Inferior parietal cortex (tissue), 1 donor: ENCODE measurements around the gene BZW1.

Source experiments
- DNase-seq: peaks from one replicate; pipeline ENCODE4 v3.0.0-alpha.2; 2016; ENCODE audit errors: extremely low spot score

BZW1 gene

GRCh38 chr2:200811333-200812121 lies at the start of gene BZW1:
TSS of gene BZW1 (plus strand) at chr2:200811910. CDS start at chr2:200813218, 1,308 bp downstream.
- peak; percentile 96 for DNase-seq

- DNase-seq, result no peak
Measured at GRCh38 chr2:200762127-200762526, 49.6 kb upstream of the BZW1 start.

DNA sequence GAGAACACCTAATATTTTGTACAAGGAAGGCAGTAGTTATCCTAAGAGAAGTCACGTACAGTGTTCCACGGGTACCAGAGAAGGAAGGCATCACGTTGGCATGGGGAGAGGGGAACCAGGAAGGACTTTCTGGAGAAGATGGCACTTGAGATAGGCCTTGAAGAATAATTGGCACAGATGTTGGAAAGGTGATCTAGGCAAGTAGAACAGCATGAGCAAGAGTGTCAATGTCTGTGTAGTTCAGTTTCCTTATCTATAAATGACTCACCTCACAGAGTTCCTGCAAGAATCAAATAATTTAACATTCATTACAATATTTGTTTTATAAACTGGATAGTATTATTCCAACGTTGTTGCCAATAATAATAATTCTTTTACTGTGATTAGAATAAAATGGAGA lies 48.3 kb upstream of the BZW1 start:
- no peak for DNase-seq

- no peak for DNase-seq
Measured at GRCh38 chr2:200765139-200765951, 46.4 kb upstream of the BZW1 start.

- DNase-seq, result no peak
Measured at GRCh38 chr2:200765995-200766660, 45.6 kb upstream of the BZW1 start.

GRCh38 chr2:200767111-200767885 lies 44.4 kb upstream of the BZW1 start:
- no peak for DNase-seq

GRCh38 chr2:200770847-200771246 lies 40.9 kb upstream of the BZW1 start:
- no peak for DNase-seq

DNA sequence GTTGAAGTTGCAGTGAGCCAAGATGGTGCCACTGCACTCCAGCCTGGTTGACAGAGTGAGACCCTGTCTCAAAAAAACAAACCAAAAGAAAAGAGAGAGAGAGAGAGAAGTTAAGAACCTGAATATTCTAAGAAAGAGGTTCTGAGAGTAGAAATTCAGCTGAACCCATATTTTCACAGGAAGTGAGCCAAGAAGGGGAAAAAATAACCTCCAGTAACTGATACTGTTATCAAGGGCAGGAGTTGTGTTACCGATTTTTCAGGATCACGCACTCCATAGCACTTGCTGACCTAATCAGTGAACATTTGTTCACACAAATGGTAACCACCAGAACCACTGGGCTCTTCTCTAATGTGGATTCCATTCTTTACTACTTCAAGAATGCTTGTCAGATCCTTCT lies 39.1 kb upstream of the BZW1 start:
- no peak for DNase-seq

DNA sequence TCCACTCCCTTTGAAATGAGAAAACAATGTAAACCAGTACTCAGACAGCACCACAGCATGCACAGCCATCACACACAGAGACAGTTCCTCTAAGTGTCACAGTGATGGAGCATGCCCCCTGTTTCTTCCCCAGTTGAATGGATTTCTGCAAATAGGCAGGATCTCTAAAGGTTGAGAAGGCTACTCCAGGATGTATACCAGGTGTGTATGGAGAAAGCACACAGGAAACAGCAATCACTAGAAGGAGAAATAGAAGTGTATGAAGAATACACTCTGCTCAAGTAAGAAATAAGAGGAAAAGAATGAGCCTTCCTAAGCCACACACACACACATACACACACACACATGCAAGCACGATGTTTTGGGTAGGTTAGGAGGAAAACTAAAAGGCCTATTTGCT lies 38.6 kb upstream of the BZW1 start:
- no peak for DNase-seq

DNA sequence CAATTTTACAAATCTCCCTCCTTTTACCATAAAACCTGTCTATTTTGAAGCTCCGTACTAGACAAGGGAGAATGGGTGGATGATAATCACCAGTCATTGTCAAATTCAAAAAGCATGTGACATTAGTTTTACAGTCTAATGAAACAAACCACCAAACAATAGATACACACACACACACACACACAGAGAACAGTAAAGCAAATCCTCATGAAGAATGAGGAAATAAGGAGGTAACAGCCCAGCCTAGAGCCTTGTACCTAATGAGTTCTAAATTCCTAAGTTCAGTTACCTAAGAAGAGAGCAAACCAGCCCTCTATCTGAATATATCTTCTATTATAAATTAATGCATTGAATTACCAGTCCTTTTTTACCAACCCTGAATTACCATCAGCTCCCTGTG lies 36.8 kb upstream of the BZW1 start:
- DNase-seq, result no peak

GRCh38 chr2:200777275-200777674 lies 34.4 kb upstream of the BZW1 start:
- no peak for DNase-seq

DNA sequence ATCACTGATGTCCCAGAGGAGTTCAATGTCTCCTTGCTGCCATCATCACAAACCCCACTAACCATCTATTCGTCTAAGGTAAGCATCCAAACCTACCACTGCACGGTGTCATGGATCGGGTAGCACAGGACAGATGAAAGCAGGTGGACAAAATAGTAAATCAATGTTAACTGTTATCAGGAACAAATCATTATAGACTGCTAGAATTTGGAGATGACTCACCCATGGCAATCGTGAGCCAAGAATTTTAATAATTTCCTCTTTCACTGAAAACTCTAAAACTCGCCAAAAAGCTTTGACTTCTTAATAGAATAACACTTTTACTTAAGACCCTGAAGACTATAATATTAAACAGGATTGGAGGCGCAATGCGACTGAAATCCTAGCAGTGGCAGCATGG lies 33.7 kb upstream of the BZW1 start:
- DNase-seq, result no peak

DNA sequence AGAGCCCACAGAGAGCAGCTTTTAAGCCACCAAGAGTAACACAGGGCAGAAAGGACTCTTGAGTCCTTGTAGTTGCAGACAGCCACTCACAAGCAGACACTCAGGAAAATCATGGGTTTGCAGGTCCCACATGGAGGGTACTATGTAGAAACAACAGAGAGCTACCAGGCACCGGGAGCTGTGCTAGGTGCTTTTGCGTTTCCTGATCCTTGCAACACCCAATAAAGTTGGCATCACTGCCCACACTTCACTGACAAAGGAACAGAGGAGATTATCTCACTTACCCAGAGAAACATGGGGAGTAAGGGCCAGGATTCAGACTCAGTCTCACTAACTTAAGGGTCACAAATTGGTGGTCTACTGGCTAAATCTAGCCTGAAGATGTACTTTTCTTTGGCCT lies 32.5 kb upstream of the BZW1 start:
- DNase-seq, result no peak

GRCh38 chr2:200781616-200782015 lies 30.1 kb upstream of the BZW1 start:
- DNase-seq, result no peak

DNA sequence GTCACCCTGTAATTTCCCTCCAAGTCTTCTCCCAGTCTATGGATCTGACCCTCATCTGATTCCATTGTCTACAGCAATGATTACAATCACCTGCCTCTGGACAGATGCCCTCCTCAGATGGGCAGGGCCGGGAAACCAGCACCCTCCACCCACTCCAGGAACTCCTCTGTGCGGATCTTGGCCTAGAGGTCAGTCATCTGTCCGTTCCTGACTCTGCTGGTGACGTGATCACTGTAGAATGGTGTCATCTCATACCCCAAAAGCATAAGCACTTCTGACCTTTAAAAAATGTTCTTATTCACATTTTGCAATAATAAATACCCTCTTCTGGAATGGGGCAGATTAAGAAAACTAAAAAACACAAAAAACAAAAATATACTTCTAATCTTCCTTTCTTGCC lies 29.5 kb upstream of the BZW1 start:
- no peak for DNase-seq

DNA sequence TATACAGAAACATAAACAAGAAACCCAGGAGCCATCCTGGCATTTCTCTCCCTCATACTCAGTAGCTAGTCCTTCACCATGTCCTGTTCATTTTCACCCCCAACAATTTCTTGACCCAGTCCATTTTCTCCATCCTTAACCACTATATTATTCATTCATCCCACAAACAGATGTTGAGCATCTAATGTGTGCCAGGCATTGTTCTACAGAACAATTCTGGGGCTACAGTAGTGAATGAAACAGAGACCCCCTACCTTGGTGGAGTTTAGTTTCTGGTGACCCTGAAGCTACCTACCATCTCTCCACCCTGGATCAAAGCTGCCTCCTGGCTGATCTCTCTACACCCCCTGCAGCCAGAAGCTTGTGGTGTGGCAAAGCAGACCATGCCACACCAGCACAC lies 27.5 kb upstream of the BZW1 start:
- DNase-seq, result no peak

DNA sequence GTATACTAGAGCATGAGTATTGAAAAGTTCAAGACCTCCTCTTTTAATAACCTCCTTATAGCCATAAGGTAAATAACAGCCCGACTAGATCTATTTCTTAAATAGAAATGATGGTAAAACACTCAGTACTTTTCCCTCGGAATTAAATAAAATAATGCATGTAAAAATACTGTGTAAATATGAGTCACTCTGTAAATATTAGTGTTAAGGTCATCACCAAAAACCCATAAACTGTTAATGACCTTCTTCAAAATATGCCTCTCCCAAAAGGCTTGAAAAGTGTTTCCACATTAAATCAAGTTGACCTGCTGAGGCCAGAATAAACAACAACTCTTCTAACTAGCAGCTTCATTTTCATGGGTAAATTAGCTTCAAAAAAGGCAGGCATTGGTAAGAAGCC lies 25.3 kb upstream of the BZW1 start:
- no peak for DNase-seq

DNA sequence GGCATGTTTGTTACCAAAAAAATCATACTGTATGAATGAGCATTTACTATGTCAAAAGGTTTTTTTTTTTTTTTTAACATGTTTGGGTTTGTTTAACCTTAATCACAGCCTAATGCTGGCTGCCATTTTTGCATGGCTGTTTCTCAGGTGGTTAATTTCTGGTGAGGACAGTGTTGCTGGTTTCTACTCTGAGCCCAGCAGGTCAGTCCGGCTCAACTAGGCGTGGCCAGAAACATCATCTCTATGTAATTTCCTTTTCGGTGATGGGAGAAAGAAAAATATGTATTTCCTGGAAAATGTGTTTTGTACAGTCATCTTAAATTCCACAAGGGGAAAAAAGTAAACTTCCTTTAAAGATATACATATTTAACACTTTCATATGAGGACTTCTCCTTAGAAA lies 24.9 kb upstream of the BZW1 start:
- no peak for DNase-seq

DNA sequence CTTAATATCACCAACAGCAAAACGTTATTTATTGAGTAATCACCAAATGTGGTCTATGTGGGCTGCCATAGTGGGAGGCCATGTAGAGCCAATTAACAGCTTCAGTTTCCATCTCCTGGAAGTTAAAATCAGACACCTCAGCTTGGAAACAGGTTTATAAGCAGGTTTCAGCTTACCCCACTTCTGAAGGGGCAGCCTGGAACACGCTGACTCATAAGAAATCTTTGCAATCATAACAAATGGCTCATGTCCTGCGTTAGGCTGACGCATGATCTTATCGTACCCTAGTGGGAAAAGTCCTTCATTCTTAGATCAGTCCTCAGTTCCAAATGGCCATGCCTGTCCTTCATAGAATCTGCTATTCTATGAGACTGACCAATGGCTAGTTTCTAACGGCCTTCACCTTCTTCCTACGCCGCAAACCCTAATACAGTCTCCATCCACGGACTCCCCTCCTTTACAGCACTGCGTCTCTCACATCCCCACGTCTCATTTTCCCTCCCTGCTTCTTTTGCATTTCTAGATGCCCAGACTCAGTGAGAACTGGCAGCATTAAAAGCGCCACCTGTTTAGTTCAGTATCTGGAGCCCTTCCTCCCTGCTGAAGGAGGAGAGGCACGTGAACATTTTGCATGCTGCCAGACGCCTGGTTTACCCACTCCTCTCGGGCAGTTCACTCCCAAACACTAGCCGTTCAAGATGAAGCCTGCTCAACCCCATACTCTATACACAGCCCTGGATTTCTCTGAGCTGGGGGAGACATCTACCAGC lies 24.2 kb upstream of the BZW1 start:
- peak; percentile 11 for DNase-seq

GRCh38 chr2:200788121-200788718 lies 23.5 kb upstream of the BZW1 start:
- DNase-seq, result no peak

DNA sequence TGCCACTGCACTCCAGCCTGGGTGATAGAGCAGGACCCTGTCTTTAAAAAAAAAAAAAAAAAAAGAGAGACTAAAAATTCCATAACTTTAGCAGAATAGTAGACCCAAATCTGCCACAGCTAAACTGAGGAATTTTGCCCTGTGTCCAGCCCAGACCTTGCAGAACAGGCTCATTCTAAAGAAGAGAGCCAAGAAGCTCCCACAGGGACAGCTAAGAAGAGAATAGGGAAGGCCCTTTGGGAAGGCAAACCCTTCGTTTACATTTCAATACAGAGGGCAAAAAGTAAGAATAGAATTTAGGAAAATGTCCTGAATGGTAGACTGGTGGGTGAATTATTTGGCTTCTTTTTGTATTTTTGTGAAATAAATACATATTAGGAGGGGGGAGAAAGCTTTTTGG lies 21.5 kb upstream of the BZW1 start:
- no peak for DNase-seq
